H9 (cell line): ENCODE data around the gene WWC2. TPM values are rescaled to one million over a fixed set of nuclear protein-coding genes. Genes with fewer than 3 reads are reported as not detected.

ENCODE experiments used
- DNase-seq: peaks from one replicate; pipeline ENCODE4 v3.0.0-alpha.2; 2017
- H2AFZ ChIP-seq: one replicate; pipeline ENCODE4 v1.6.1; 2013; ENCODE audit warnings: mild to moderate bottlenecking, low read length, control low read depth, moderate library complexity
- H2AK5ac ChIP-seq: 2 replicates; pipeline ENCODE4 v1.6.1; 2013; ENCODE audit warnings: low read length, control low read depth, mixed read lengths; ENCODE audit not compliant: insufficient read length
- H2BK120ac ChIP-seq: one replicate; pipeline ENCODE4 v1.6.1; 2013; ENCODE audit warnings: low read depth, mild to moderate bottlenecking, low read length, control low read depth, inconsistent platforms; ENCODE audit not compliant: poor library complexity, severe bottlenecking
- H2BK12ac ChIP-seq: 2 replicates; pipeline ENCODE4 v1.6.1; 2013; ENCODE audit warnings: low read length, control low read depth, mixed read lengths, low read depth; ENCODE audit not compliant: insufficient read length
- H2BK15ac ChIP-seq: 2 replicates; pipeline ENCODE4 v1.6.1; 2013; ENCODE audit warnings: low read depth, low read length, control low read depth
- H2BK20ac ChIP-seq: one replicate; pipeline ENCODE4 v1.6.1; 2013; ENCODE audit warnings: low read depth, mild to moderate bottlenecking, low read length, control low read depth, inconsistent platforms; ENCODE audit not compliant: poor library complexity, severe bottlenecking
- H2BK5ac ChIP-seq: 2 replicates; pipeline ENCODE4 v1.6.1; 2013; ENCODE audit warnings: low read length, control low read depth, mixed read lengths; ENCODE audit not compliant: insufficient read length
- H3K14ac ChIP-seq: 2 replicates; pipeline ENCODE4 v1.6.1; 2013; ENCODE audit warnings: low read length, control low read depth; ENCODE audit not compliant: insufficient read depth
- H3K18ac ChIP-seq: 2 replicates; pipeline ENCODE4 v1.6.1; 2013; ENCODE audit warnings: low read depth, mild to moderate bottlenecking, mixed read lengths, low read length, control low read depth; ENCODE audit not compliant: insufficient read length
- H3K23ac ChIP-seq: 2 replicates; pipeline ENCODE4 v1.6.1; 2013; ENCODE audit warnings: low read length, control low read depth, mixed read lengths, low read depth; ENCODE audit not compliant: insufficient read length
- H3K23me2 ChIP-seq: 2 replicates; pipeline ENCODE4 v1.6.1; 2013; ENCODE audit warnings: low read depth, mild to moderate bottlenecking, mixed read lengths, low read length, control low read depth; ENCODE audit not compliant: insufficient read length, poor library complexity, severe bottlenecking
- H3K27ac ChIP-seq: 2 replicates; pipeline ENCODE4 v1.5.1; 2013; ENCODE audit warnings: low read length, control low read depth, mixed read lengths, low read depth; ENCODE audit not compliant: insufficient read length
- H3K27me3 ChIP-seq: 2 replicates; pipeline ENCODE4 v1.6.1; 2013; ENCODE audit warnings: low read length, control low read depth, inconsistent platforms; ENCODE audit not compliant: insufficient read depth
- H3K4ac ChIP-seq: 2 replicates; pipeline ENCODE4 v1.6.1; 2013; ENCODE audit warnings: low read depth, mild to moderate bottlenecking, control low read depth, inconsistent platforms, low read length, moderate library complexity
- H3K4me1 ChIP-seq: 2 replicates; pipeline ENCODE4 v1.6.1; 2013; ENCODE audit warnings: low read length, control low read depth, inconsistent platforms; ENCODE audit not compliant: insufficient read depth
- H3K4me2 ChIP-seq: 2 replicates; pipeline ENCODE4 v1.6.1; 2013; ENCODE audit warnings: low read length, control low read depth, mixed read lengths; ENCODE audit not compliant: insufficient read length, insufficient read depth
- H3K56ac ChIP-seq: 2 replicates; pipeline ENCODE4 v1.6.1; 2013; ENCODE audit warnings: low read depth, mild to moderate bottlenecking, mixed read lengths, low read length, control low read depth; ENCODE audit not compliant: insufficient read length
- H3K79me1 ChIP-seq: 2 replicates; pipeline ENCODE4 v1.6.1; 2013; ENCODE audit warnings: low read depth, mild to moderate bottlenecking, moderate library complexity, low read length, control low read depth, inconsistent platforms; ENCODE audit not compliant: insufficient read depth, poor library complexity, severe bottlenecking
- H3K79me2 ChIP-seq: 2 replicates; pipeline ENCODE4 v1.6.1; 2013; ENCODE audit warnings: low read length, control low read depth, inconsistent platforms; ENCODE audit not compliant: insufficient read depth
- H3K9ac ChIP-seq: 2 replicates; pipeline ENCODE4 v1.6.1; 2013; ENCODE audit warnings: low read length, control low read depth, mixed read lengths; ENCODE audit not compliant: insufficient read length; ENCODE audit errors: extremely low read depth
- H3K9me3 ChIP-seq: one replicate; pipeline ENCODE4 v1.6.1; 2013; ENCODE audit warnings: low read depth, low read length, inconsistent platforms; ENCODE audit not compliant: control insufficient read depth
- H3T11ph ChIP-seq: one replicate; pipeline ENCODE4 v1.6.1; 2013; ENCODE audit warnings: mild to moderate bottlenecking, low read length, control low read depth, inconsistent platforms
- H4K20me1 ChIP-seq: one replicate; pipeline ENCODE4 v1.6.1; 2013; ENCODE audit not compliant: control insufficient read depth, insufficient read length, insufficient read depth
- H4K5ac ChIP-seq: 2 replicates; pipeline ENCODE4 v1.6.1; 2013; ENCODE audit warnings: low read depth, mild to moderate bottlenecking, mixed read lengths, low read length, control low read depth; ENCODE audit not compliant: insufficient read length
- H4K8ac ChIP-seq: replicated peaks from 2 replicates; pipeline ENCODE4 v1.6.1; 2013; ENCODE audit warnings: low read length, control low read depth, mixed read lengths, low read depth; ENCODE audit not compliant: insufficient read length
- H4K91ac ChIP-seq: 2 replicates; pipeline ENCODE4 v1.6.1; 2013; ENCODE audit warnings: low read depth, mild to moderate bottlenecking, moderate library complexity, mixed read lengths, low read length, control low read depth; ENCODE audit not compliant: insufficient read length
- H3K27ac Mint-ChIP-seq, 3 experiments: 2 replicates in 2 of 3; 3 replicates in 1 of 3; pipeline ENCODE4 v1.8.0; 2020 to 2021; ENCODE audit warnings: mixed read lengths in 3 of 3, mild to moderate bottlenecking in 1 of 3, moderate library complexity in 1 of 3
- H3K27me3 Mint-ChIP-seq: 2 replicates; pipeline ENCODE4 v1.8.0; 2021; ENCODE audit warnings: low read depth, mild to moderate bottlenecking, moderate library complexity, mixed read lengths
- H3K36me3 Mint-ChIP-seq, 3 experiments: 2 replicates in 2 of 3; 3 replicates in 1 of 3; pipeline ENCODE4 v1.8.0; 2020 to 2021; ENCODE audit warnings: low read depth in 3 of 3, mixed read lengths in 3 of 3; ENCODE audit not compliant: insufficient read depth in 1 of 3
- H3K4me1 Mint-ChIP-seq, 2 experiments: 2 replicates each; pipeline ENCODE4 v1.8.0; 2020; ENCODE audit warnings: mixed read lengths in 2 of 2
- H3K4me3 Mint-ChIP-seq, 2 experiments: 2 replicates in 1 of 2; 3 replicates in 1 of 2; pipeline ENCODE4 v1.8.0; 2020 to 2021; ENCODE audit warnings: mild to moderate bottlenecking in 2 of 2, mixed read lengths in 2 of 2, moderate library complexity in 1 of 2
- H3K9me3 Mint-ChIP-seq, 2 experiments: 2 replicates in 1 of 2; 3 replicates in 1 of 2; pipeline ENCODE4 v1.8.0; 2020; ENCODE audit warnings: mild to moderate bottlenecking in 2 of 2, mixed read lengths in 2 of 2, moderate library complexity in 1 of 2
- WGBS: extraction: QIAGEN DNeasy Blood & Tissue Kit; methylation state at CpG from one replicate; pipeline ENCODE4 v1.1.7; 2013; ENCODE audit warnings: missing lambda C conversion rate, low lambda C conversion rate, mixed read lengths; ENCODE audit not compliant: insufficient read length; ENCODE audit errors: extremely low coverage; 5-methylcytosine and 5-hydroxymethylcytosine counted together
- total RNA-seq: library from RNA; stranded (reverse); gene quantifications from 2 replicates; pipeline ENCODE4 v1.2.1, GENCODE V29; 2021
- TF ChIP-seq, protein P1 (sequence below): fragments of 200-600 bp; sonication (generic); conservative IDR thresholded peaks from 3 replicates; pipeline ENCODE4 v1.8.0; 2021; ENCODE audit warnings: antibody characterized with exemption, mild to moderate bottlenecking

The WWC2 gene
- total RNA-seq, 1 experiment from 2014 or later = 106 TPM

DNA sequence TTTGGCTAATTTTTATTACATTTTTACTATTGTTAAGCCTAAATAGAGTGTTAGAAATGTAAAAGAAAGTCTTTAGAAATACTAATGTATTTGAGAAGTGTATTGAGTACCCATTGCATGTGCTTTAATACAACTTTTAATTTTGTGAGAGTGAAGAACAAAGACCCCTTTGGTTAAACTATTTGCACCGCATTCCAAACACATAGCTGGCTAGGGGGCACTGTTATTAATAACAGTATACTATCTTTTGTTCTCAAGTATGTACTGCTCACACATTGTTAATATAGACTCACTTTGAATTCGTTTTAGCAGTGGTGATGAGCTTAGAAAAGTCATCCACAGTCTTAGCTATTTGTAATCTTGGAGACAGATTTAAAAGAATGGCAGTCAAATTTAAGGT, 114.9 kb downstream of the WWC2 start:
- Histone ChIP-seq H2BK20ac (no peak overlapping the region), H3K4me1 (0 out of 2 replicates have a peak, but pooled peaks cover 5% of the 10 kb centered on the region), H2BK15ac (no peak overlapping the region), H2AK5ac (no peak overlapping the region), H3T11ph (no peak overlapping the region), H3K23me2 (no peaks in the 10 kb centered on the region), H4K20me1 (no peaks in the 10 kb centered on the region), H3K79me1 (no peaks in the 10 kb centered on the region), H3K4ac (no peak overlapping the region), H3K56ac (no peak overlapping the region), H3K18ac (no peak overlapping the region), H4K91ac (no peak overlapping the region), H4K8ac (no peak overlapping the region), H3K9ac (no peak overlapping the region), H3K14ac (no peak overlapping the region), H3K23ac (no peak overlapping the region), H3K27me3 (no peaks in the 10 kb centered on the region), H2BK12ac (no peak overlapping the region), H2BK120ac (no peak overlapping the region), H2BK5ac (no peak overlapping the region), H2AFZ (no peak overlapping the region), H3K4me2 (no peak overlapping the region), H4K5ac (no peak overlapping the region), H3K79me2 (no peaks in the 10 kb centered on the region), H3K9me3 (no peaks in the 10 kb centered on the region), H3K27ac (no peak overlapping the region)
- TF ChIP-seq, protein P1, sequence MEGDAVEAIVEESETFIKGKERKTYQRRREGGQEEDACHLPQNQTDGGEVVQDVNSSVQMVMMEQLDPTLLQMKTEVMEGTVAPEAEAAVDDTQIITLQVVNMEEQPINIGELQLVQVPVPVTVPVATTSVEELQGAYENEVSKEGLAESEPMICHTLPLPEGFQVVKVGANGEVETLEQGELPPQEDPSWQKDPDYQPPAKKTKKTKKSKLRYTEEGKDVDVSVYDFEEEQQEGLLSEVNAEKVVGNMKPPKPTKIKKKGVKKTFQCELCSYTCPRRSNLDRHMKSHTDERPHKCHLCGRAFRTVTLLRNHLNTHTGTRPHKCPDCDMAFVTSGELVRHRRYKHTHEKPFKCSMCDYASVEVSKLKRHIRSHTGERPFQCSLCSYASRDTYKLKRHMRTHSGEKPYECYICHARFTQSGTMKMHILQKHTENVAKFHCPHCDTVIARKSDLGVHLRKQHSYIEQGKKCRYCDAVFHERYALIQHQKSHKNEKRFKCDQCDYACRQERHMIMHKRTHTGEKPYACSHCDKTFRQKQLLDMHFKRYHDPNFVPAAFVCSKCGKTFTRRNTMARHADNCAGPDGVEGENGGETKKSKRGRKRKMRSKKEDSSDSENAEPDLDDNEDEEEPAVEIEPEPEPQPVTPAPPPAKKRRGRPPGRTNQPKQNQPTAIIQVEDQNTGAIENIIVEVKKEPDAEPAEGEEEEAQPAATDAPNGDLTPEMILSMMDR = no peak
- no CpG with 5 or more reads among the region's 2 CpGs for WGBS
- H3K4me1 Mint-ChIP-seq = peaks cover 5 to 8% of the 10 kb centered on the region in 2 experiments
- H3K4me3 Mint-ChIP-seq = no peak overlapping the region
- H3K9me3 Mint-ChIP-seq = no peaks in the 10 kb centered on the region
- peak overlapping the region in 1 of 3 experiments; percentile 75; a peak in 1 of 7 replicates for H3K27ac Mint-ChIP-seq
- H3K27me3 Mint-ChIP-seq = no peaks in the 10 kb centered on the region
- H3K36me3 Mint-ChIP-seq = peaks cover 6 to 20% (median 17%) of the 10 kb centered on the region in 3 experiments; a peak in 5 of 7 replicates
- DNase-seq = no peak
